ENCODE results near the gene LRRN2. TPM values are rescaled to one million over a fixed set of nuclear protein-coding genes. Genes with fewer than 3 reads are reported as not detected.
"Not testable (repeated sequence)": the region's sequence is repeated elsewhere in the genome, so short reads cannot be mapped to it uniquely, and the experiment has no call there.

The LRRN2 gene
- total and polyA plus RNA-seq, 2 experiments from 2014 or later, result 7.0 to 27.9 TPM

- H3K4me2 ChIP-seq, result no peak overlapping the region
- H2AFZ ChIP-seq, result no peak overlapping the region
Measured at GRCh38 chr1:204728045-204728444, 42.5 kb upstream of the LRRN2 start.

DNA sequence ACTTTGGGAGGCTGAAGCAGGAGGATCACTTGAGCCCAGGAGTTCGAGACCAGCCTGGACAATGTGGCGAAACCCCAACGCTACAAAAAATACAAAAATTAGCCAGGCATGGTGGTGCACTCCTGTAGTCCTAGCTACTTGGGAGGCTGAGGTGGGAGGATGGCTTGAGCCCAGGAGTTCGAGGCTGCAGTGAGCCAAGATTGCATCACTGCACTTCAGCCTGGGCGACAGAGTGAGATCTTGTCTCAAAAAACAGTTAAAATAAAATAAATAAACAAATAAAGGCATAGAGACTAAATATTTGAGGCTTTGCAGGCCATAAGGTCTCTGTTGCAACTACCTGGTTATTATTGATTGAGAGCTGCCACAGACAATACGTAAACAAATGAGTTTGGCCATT lies 41.9 kb upstream of the LRRN2 start:
- not testable (repeated sequence) for H3K9me3 ChIP-seq (ENCODE audit: low read depth); H3K4me3 ChIP-seq; DNase-seq (ENCODE audit: low spot score); H3K4me2 ChIP-seq; H3K36me3 ChIP-seq (replicated peaks; ENCODE audit: insufficient read depth, low read depth); H4K20me1 ChIP-seq (ENCODE audit: insufficient read depth, poor library complexity, severe bottlenecking); H3K79me2 ChIP-seq; H3K9me2 ChIP-seq (replicated peaks; ENCODE audit: insufficient read depth); H2AFZ ChIP-seq
- peak overlapping the region; percentile 53 for H3K27ac ChIP-seq
- H3K4me1 ChIP-seq (ENCODE audit: insufficient read depth), result peaks cover 12% of the 10 kb centered on the region
- peaks cover 14% of the 10 kb centered on the region for H3K27me3 ChIP-seq
- 89% methylated on average over 6 of the region's 6 CpGs for WGBS (ENCODE audit: low lambda C conversion rate, missing lambda C conversion rate)

More at GRCh38 chr1:204728045-204728444, 42.5 kb upstream of the LRRN2 start:
- no peak for DNase-seq (ENCODE audit: low spot score)
- Histone ChIP-seq H3K79me2 (no peaks in the 10 kb centered on the region), H3K4me1 (ENCODE audit: insufficient read depth) (peaks cover 12% of the 10 kb centered on the region), H3K9me3 (ENCODE audit: low read depth) (no peaks in the 10 kb centered on the region), H3K27ac (peak overlapping the region; percentile 52), H3K4me3 (no peak overlapping the region), H3K9me2 (replicated peaks; ENCODE audit: insufficient read depth) (no peaks in the 10 kb centered on the region), H3K36me3 (replicated peaks; ENCODE audit: insufficient read depth, low read depth) (no peaks in the 10 kb centered on the region), H3K27me3 (peaks cover 14% of the 10 kb centered on the region), H4K20me1 (ENCODE audit: insufficient read depth, poor library complexity, severe bottlenecking) (no peaks in the 10 kb centered on the region)
- TF ChIP-seq EZH2 (IDR thresholded peaks at IDR 0.05; ENCODE audit: borderline replicate concordance), result no peak
- no peak for TF ChIP-seq CTCF (IDR thresholded peaks at IDR 0.05; ENCODE audit: poor library complexity)
- TF ChIP-seq EZH2phosphoT487 (IDR thresholded peaks at IDR 0.05; ENCODE audit: low read depth, severe bottlenecking, unreplicated experiment), result no peak
- WGBS (ENCODE audit: low lambda C conversion rate, missing lambda C conversion rate), result 56% methylated on average over 3 of the region's 3 CpGs

- peak; percentile 77 for DNase-seq (ENCODE audit: low spot score)
Measured at GRCh38 chr1:204726478-204726877, 40.9 kb upstream of the LRRN2 start.

More at GRCh38 chr1:204726478-204726877, 40.9 kb upstream of the LRRN2 start:
- Histone ChIP-seq H2AFZ (no peak overlapping the region), H3K9me2 (replicated peaks; ENCODE audit: insufficient read depth) (no peaks in the 10 kb centered on the region), H3K4me2 (peak overlapping the region; percentile 16), H3K9me3 (ENCODE audit: low read depth) (no peaks in the 10 kb centered on the region), H3K36me3 (replicated peaks; ENCODE audit: insufficient read depth, low read depth) (no peaks in the 10 kb centered on the region), H3K79me2 (no peaks in the 10 kb centered on the region), H3K27ac (peak overlapping the region; percentile 66), H3K27me3 (peaks cover 7% of the 10 kb centered on the region), H4K20me1 (ENCODE audit: insufficient read depth, poor library complexity, severe bottlenecking) (no peaks in the 10 kb centered on the region), H3K4me1 (ENCODE audit: insufficient read depth) (peaks cover 12% of the 10 kb centered on the region), H3K4me3 (no peak overlapping the region)
- TF ChIP-seq EZH2phosphoT487 (IDR thresholded peaks at IDR 0.05; ENCODE audit: low read depth, severe bottlenecking, unreplicated experiment), result no peak
- no peak for TF ChIP-seq EZH2 (IDR thresholded peaks at IDR 0.05; ENCODE audit: borderline replicate concordance)
- no peak for TF ChIP-seq CTCF (IDR thresholded peaks at IDR 0.05; ENCODE audit: poor library complexity)
- WGBS (ENCODE audit: low lambda C conversion rate, missing lambda C conversion rate), result 10% methylated on average over 1 of the region's 1 CpG
